HG03045 (cell line): ENCODE results near the gene TOB1.

Experiments used
- ATAC-seq: cut with Tn5 transposase; IDR thresholded peaks from one replicate; pipeline ENCODE4 v1.9.1; 2021; ENCODE audit warnings: mild to moderate bottlenecking, moderate library complexity; ENCODE audit not compliant: unreplicated experiment

Gene TOB1

GRCh38 chr17:50833510-50834428 lies 32.4 kb downstream of the TOB1 start:
- ATAC-seq = no peak

- ATAC-seq = no peak
These were observed 33.2 kb downstream of the TOB1 start for GRCh38 chr17:50832864-50833381.

- no peak for ATAC-seq
These were observed 33.8 kb downstream of the TOB1 start for GRCh38 chr17:50832267-50832863.

- no peak for ATAC-seq
These were observed 34.7 kb downstream of the TOB1 start for GRCh38 chr17:50831471-50831928.

GRCh38 chr17:50830994-50831393 lies 35.2 kb downstream of the TOB1 start:
- no peak for ATAC-seq

GRCh38 chr17:50830352-50830751 lies 35.8 kb downstream of the TOB1 start:
- no peak for ATAC-seq

- no peak for ATAC-seq
These were observed 36.8 kb downstream of the TOB1 start for GRCh38 chr17:50829332-50829731.

GRCh38 chr17:50828508-50829170 lies 37.5 kb downstream of the TOB1 start:
- peak; percentile 70 for ATAC-seq

- no peak for ATAC-seq
These were observed 41.0 kb downstream of the TOB1 start for GRCh38 chr17:50825188-50825587.

GRCh38 chr17:50824429-50824828 lies 41.7 kb downstream of the TOB1 start:
- ATAC-seq = no peak

GRCh38 chr17:50822550-50822949 lies 43.6 kb downstream of the TOB1 start:
- ATAC-seq = no peak

GRCh38 chr17:50820651-50821050 lies 45.5 kb downstream of the TOB1 start:
- ATAC-seq = no peak

- ATAC-seq = no peak
These were observed 47.1 kb downstream of the TOB1 start for GRCh38 chr17:50818921-50819657.

GRCh38 chr17:50818261-50818660 lies 47.9 kb downstream of the TOB1 start:
- no peak for ATAC-seq

- ATAC-seq = no peak
These were observed 48.3 kb downstream of the TOB1 start for GRCh38 chr17:50817838-50818237.

- no peak for ATAC-seq
These were observed 49.1 kb downstream of the TOB1 start for GRCh38 chr17:50816771-50817751.

- no peak for ATAC-seq
These were observed 49.9 kb downstream of the TOB1 start for GRCh38 chr17:50816271-50816670.

- no peak for ATAC-seq
These were observed 50.8 kb downstream of the TOB1 start for GRCh38 chr17:50815400-50815799.

- no peak for ATAC-seq
These were observed 52.6 kb downstream of the TOB1 start for GRCh38 chr17:50813583-50813982.
